Mucosa of descending colon (tissue), 3 donors: ENCODE data around the gene LAPTM4A. TPM values are rescaled to one million over a fixed set of nuclear protein-coding genes. Genes with fewer than 3 reads are reported as not detected.

Experiments used
- ATAC-seq: fragments of 200-7000 bp; cut with Tn5 transposase; one replicate; pipeline ENCODE4 v1.9.1; 2020; ENCODE audit warnings: mild to moderate bottlenecking, moderate library complexity
- DNase-seq, 3 donors: peaks; one replicate each; pipeline ENCODE4 v3.0.0-alpha.2; 2020
- H3K36me3 ChIP-seq: fragments of 200-600 bp; one replicate; pipeline ENCODE4 v1.8.0; 2021; ENCODE audit warnings: low read depth, mild to moderate bottlenecking
- H3K4me1 ChIP-seq: fragments of 200-600 bp; one replicate; pipeline ENCODE4 v1.8.0; 2021; ENCODE audit warnings: low read depth, mild to moderate bottlenecking
- H3K4me3 ChIP-seq: fragments of 200-600 bp; one replicate; pipeline ENCODE4 v1.8.0; 2021; ENCODE audit warnings: mild to moderate bottlenecking
- H3K9me3 ChIP-seq: fragments of 200-600 bp; one replicate; pipeline ENCODE4 v1.8.0; 2021; ENCODE audit warnings: mild to moderate bottlenecking
- CTCF ChIP-seq: fragments of 200-600 bp; IDR thresholded peaks from one replicate; pipeline ENCODE4 v1.8.0; 2022; ENCODE audit warnings: antibody characterized with exemption, mild to moderate bottlenecking
- intact Hi-C, 2 donors: fragments of 100-400 bp; cut with DNase I in 1 of 2; cut with micrococcal nuclease in 1 of 2; formaldehyde crosslinking; loops; one replicate each; pipeline versions ENCODE4 v1.11.0 to v1.11.1; 2022; cut with DNase I, micrococcal nuclease
- total RNA-seq, 3 donors: library from RNA; stranded (reverse); fragmentation: NEBNext Ultra II Directional in 2 of 3; extraction: Animal tissue kit (Norgen Biotek cat#: 25700) in 2 of 3; gene quantifications; one replicate each; pipeline versions ENCODE4 v1.2.1 to v1.2.4, GENCODE V29; 2021 to 2023
- donor health status: DM: no; HTN: no; CAD: no; lungs with moderate emphysema.
- donor health status: DM: no; HTN: no; CAD: no.
- donor health status: DM: no; HTN: yes; CAD: no.

The LAPTM4A gene
- total RNA-seq, 3 donors from 2014 or later: 160 to 210 (median 181) TPM

- ATAC-seq (no peak), DNase-seq (no peak)
- Histone ChIP-seq H3K36me3 (no peaks in the 10 kb centered on the region), H3K4me1 (peaks cover 3% of the 10 kb centered on the region), H3K9me3 (no peaks in the 10 kb centered on the region), H3K4me3 (no peak overlapping the region)
- no peak for TF ChIP-seq CTCF
- intact Hi-C loops: no loop called here
These were observed 16.6 kb downstream of the LAPTM4A start for GRCh38 chr2:20034821-20035220.

- intact Hi-C loops: no loop called here
- H3K36me3 ChIP-seq: no peaks in the 10 kb centered on the region
- no peak overlapping the region for H3K4me3 ChIP-seq
- TF ChIP-seq CTCF: no peak
- ATAC-seq: no peak
- no peaks in the 10 kb centered on the region for H3K9me3 ChIP-seq
- no peak for DNase-seq
- peaks cover 3% of the 10 kb centered on the region for H3K4me1 ChIP-seq
These were observed 17.2 kb downstream of the LAPTM4A start for GRCh38 chr2:20034218-20034617.

GRCh38 chr2:20033322-20033721, 18.1 kb downstream of the LAPTM4A start:
- ATAC-seq (no peak), DNase-seq (no peak)
- Histone ChIP-seq H3K9me3 (no peaks in the 10 kb centered on the region), H3K4me1 (peaks cover 3% of the 10 kb centered on the region), H3K36me3 (no peaks in the 10 kb centered on the region), H3K4me3 (no peak overlapping the region)
- intact Hi-C loops: no loop called here
- TF ChIP-seq CTCF: no peak

GRCh38 chr2:20030224-20030623, 21.2 kb downstream of the LAPTM4A start:
- ATAC-seq (no peak), DNase-seq (no peak)
- H3K4me1 ChIP-seq: peaks cover 10% of the 10 kb centered on the region
- no peaks in the 10 kb centered on the region for H3K9me3 ChIP-seq
- intact Hi-C loops: no loop called here
- no peaks in the 10 kb centered on the region for H3K36me3 ChIP-seq
- no peak for TF ChIP-seq CTCF
- H3K4me3 ChIP-seq: no peak overlapping the region

GRCh38 chr2:20027705-20028434, 23.6 kb downstream of the LAPTM4A start:
- Histone ChIP-seq H3K36me3 (no peaks in the 10 kb centered on the region), H3K4me3 (no peak overlapping the region), H3K4me1 (peaks cover 10% of the 10 kb centered on the region), H3K9me3 (no peaks in the 10 kb centered on the region)
- no peak for TF ChIP-seq CTCF
- ATAC-seq (peak; percentile 42), DNase-seq (no peak)
- intact Hi-C loops: no loop called here
